ENCODE data around the gene ITFG1.

The ITFG1 gene

GRCh38 chr16:47499080-47499699 lies 38.3 kb upstream of the ITFG1 start:
- no peak for TF ChIP-seq CTCF (IDR thresholded peaks at IDR 0.05; ENCODE audit: borderline replicate concordance, insufficient read depth, low read depth, low read length)
- H3K4me3 ChIP-seq (ENCODE audit: low read depth, low read length) = no peak overlapping the region

- no peak for TF ChIP-seq CTCF (IDR thresholded peaks at IDR 0.05; ENCODE audit: borderline replicate concordance, insufficient read depth, low read depth, low read length)
- no peak overlapping the region for H3K4me3 ChIP-seq (ENCODE audit: low read depth, low read length)
Observed at GRCh38 chr16:47493381-47494337, 32.8 kb upstream of the ITFG1 start.

GRCh38 chr16:47492428-47493377 lies 31.8 kb upstream of the ITFG1 start:
- H3K4me3 ChIP-seq (ENCODE audit: low read depth, low read length) = peak overlapping the region; percentile 22
- TF ChIP-seq CTCF (IDR thresholded peaks at IDR 0.05; ENCODE audit: borderline replicate concordance, insufficient read depth, low read depth, low read length) = no peak

GRCh38 chr16:47492036-47492427 lies 31.2 kb upstream of the ITFG1 start:
- TF ChIP-seq CTCF (IDR thresholded peaks at IDR 0.05; ENCODE audit: borderline replicate concordance, insufficient read depth, low read depth, low read length) = no peak

GRCh38 chr16:47490471-47490870 lies 29.6 kb upstream of the ITFG1 start:
- H3K4me3 ChIP-seq (ENCODE audit: low read depth, low read length) = no peak overlapping the region
- TF ChIP-seq CTCF (IDR thresholded peaks at IDR 0.05; ENCODE audit: borderline replicate concordance, insufficient read depth, low read depth, low read length) = no peak

More at GRCh38 chr16:47492036-47492427, 31.2 kb upstream of the ITFG1 start:
- H3K4me3 ChIP-seq (ENCODE audit: low read depth, low read length) = peak overlapping the region; percentile 22

GRCh38 chr16:47488051-47488450 lies 27.2 kb upstream of the ITFG1 start:
- no peak for TF ChIP-seq CTCF (IDR thresholded peaks at IDR 0.05; ENCODE audit: borderline replicate concordance, insufficient read depth, low read depth, low read length)

More at GRCh38 chr16:47488051-47488450, 27.2 kb upstream of the ITFG1 start:
- no peak overlapping the region for H3K4me3 ChIP-seq (ENCODE audit: low read depth, low read length)

Data from GM12875 (cell line).